ENCODE data around the gene HDAC5. TPM values are rescaled to one million over a fixed set of nuclear protein-coding genes. Genes with fewer than 3 reads are reported as not detected.

The HDAC5 gene
- polyA plus RNA-seq, 1 of the 3 experiments (the other 2 are of a cell fraction), result 19.0 TPM

- TF ChIP-seq MXI1 (IDR thresholded peaks at IDR 0.05; ENCODE audit: low read depth, low read length), result no peak
- TF ChIP-seq TCF12 (IDR thresholded peaks at IDR 0.05), result no peak
- TF ChIP-seq MAX (IDR thresholded peaks at IDR 0.05; ENCODE audit: low read depth), result no peak
Observed at GRCh38 chr17:44029736-44030135, 93.7 kb downstream of the HDAC5 start (continued).

Small RNAs within 50 kb of the gene (small RNA-seq; reads per million reads assigned to genes)
- 0 reads per million in 7 experiments for gene RNU6-131P

Other genes starting within 250 kb of the HDAC5 start
- gene MPP2, start 216.1 kb downstream of the HDAC5 start, polyA plus RNA-seq (2012; rRNA removed), result 8.1 and 8.3 TPM in 2 replicates
- gene PPY, start 181.2 kb downstream of the HDAC5 start, polyA plus RNA-seq (2012; rRNA removed), result not detected in 2 replicates
- gene PYY, start 169.7 kb downstream of the HDAC5 start, polyA plus RNA-seq (2012; rRNA removed), result 0.10 and 0.21 TPM in 2 replicates
- gene NAGS, start 119.0 kb downstream of the HDAC5 start, polyA plus RNA-seq (2012; rRNA removed), result 1.6 and 1.7 TPM in 2 replicates
- gene TMEM101, start 108.7 kb downstream of the HDAC5 start, polyA plus RNA-seq (2012; rRNA removed), result 62.9 and 63.6 TPM in 2 replicates
- gene LSM12, start 57.0 kb downstream of the HDAC5 start, polyA plus RNA-seq (2012; rRNA removed), result 26.6 and 31.3 TPM in 2 replicates
- 158 and 166 TPM in 2 replicates for gene G6PC3, start 52.9 kb downstream of the HDAC5 start, polyA plus RNA-seq (2012; rRNA removed)
- 3.2 and 4.0 TPM in 2 replicates for gene HROB, start 18.3 kb upstream of the HDAC5 start, polyA plus RNA-seq (2012; rRNA removed)
- gene ASB16, start 47.1 kb upstream of the HDAC5 start, polyA plus RNA-seq (2012; rRNA removed), result not detected in 2 replicates
- gene TMUB2, start 63.3 kb upstream of the HDAC5 start, polyA plus RNA-seq (2012; rRNA removed), result 49.5 and 62.2 TPM in 2 replicates
- gene ATXN7L3, start 76.2 kb upstream of the HDAC5 start, polyA plus RNA-seq (2012; rRNA removed), result 47.7 and 57.9 TPM in 2 replicates
- gene UBTF, start 96.0 kb upstream of the HDAC5 start, polyA plus RNA-seq (2012; rRNA removed), result 33.4 and 37.2 TPM in 2 replicates
- gene SLC4A1, start 144.5 kb upstream of the HDAC5 start, polyA plus RNA-seq (2012; rRNA removed), result not detected in 2 replicates
- gene RUNDC3A, start 185.0 kb upstream of the HDAC5 start, polyA plus RNA-seq (2012; rRNA removed), result 8.9 and 11.0 TPM in 2 replicates
- gene SLC25A39, start 201.2 kb upstream of the HDAC5 start, polyA plus RNA-seq (2012; rRNA removed), result 106 and 131 TPM in 2 replicates
- 360 and 442 TPM in 2 replicates for gene GRN, start 221.7 kb upstream of the HDAC5 start, polyA plus RNA-seq (2012; rRNA removed)
- gene FAM171A2, start 240.2 kb upstream of the HDAC5 start, polyA plus RNA-seq (2012; rRNA removed), result 4.8 and 4.9 TPM in 2 replicates